Liver (tissue), 9 donors: ENCODE data around the gene TSPAN12. TPM values are rescaled to one million over a fixed set of nuclear protein-coding genes. Genes with fewer than 3 reads are reported as not detected.
"Not testable (repeated sequence)": the region's sequence is repeated elsewhere in the genome, so short reads cannot be mapped to it uniquely, and the experiment has no call there.

Source experiments
- DNase-seq: peaks from one replicate; pipeline ENCODE4 v3.0.0-alpha.2; 2017; ENCODE audit warnings: low spot score
- H3K27ac ChIP-seq, 2 donors: one replicate each; pipeline ENCODE4 v1.7.0; 2013; ENCODE audit warnings: inconsistent platforms in 2 of 2, low read length in 2 of 2, control low read depth in 1 of 2, low read depth in 1 of 2, mild to moderate bottlenecking in 1 of 2
- H3K27me3 ChIP-seq, 4 donors: one replicate each; pipeline versions ENCODE4 v1.6.1 to v1.7.0; 2013; ENCODE audit warnings: low read length in 3 of 4, inconsistent platforms in 1 of 4, mild to moderate bottlenecking in 1 of 4, moderate library complexity in 1 of 4; ENCODE audit not compliant: control insufficient read depth in 4 of 4, insufficient read depth in 4 of 4
- H3K36me3 ChIP-seq, 4 donors: one replicate each; pipeline versions ENCODE4 v1.6.1 to v1.7.0; 2013; ENCODE audit warnings: low read length in 3 of 4, mild to moderate bottlenecking in 3 of 4, low read depth in 1 of 4, moderate library complexity in 1 of 4; ENCODE audit not compliant: control insufficient read depth in 4 of 4, insufficient read depth in 3 of 4
- H3K4me1 ChIP-seq, 4 donors: one replicate each; pipeline versions ENCODE4 v1.6.1 to v1.7.0; 2013; ENCODE audit warnings: low read length in 3 of 4, mild to moderate bottlenecking in 3 of 4, moderate library complexity in 1 of 4; ENCODE audit not compliant: control insufficient read depth in 4 of 4, insufficient read depth in 4 of 4
- H3K4me3 ChIP-seq, 3 donors: one replicate each; pipeline versions ENCODE4 v1.6.1 to v1.7.0; 2013; ENCODE audit warnings: low read length in 3 of 3, control low read depth in 1 of 3, low read depth in 1 of 3, mild to moderate bottlenecking in 1 of 3
- H3K9ac ChIP-seq, 2 donors: one replicate each; pipeline ENCODE4 v1.7.0; 2013; ENCODE audit warnings: low read length in 2 of 2, mild to moderate bottlenecking in 2 of 2, moderate library complexity in 2 of 2, control low read depth in 1 of 2, low read depth in 1 of 2
- H3K9me3 ChIP-seq, 4 donors: one replicate each; pipeline versions ENCODE4 v1.6.1 to v1.7.0; 2013; ENCODE audit warnings: low read length in 3 of 4; ENCODE audit not compliant: control insufficient read depth in 4 of 4
- EGR1 ChIP-seq, 2 donors: IDR thresholded peaks; 2 replicates each; pipeline ENCODE4 v1.6.1; 2016 to 2018; ENCODE audit warnings: antibody characterized with exemption in 2 of 2, low read depth in 2 of 2
- GABPA ChIP-seq, 2 donors: IDR thresholded peaks in 1 of 2; conservative IDR thresholded peaks in 1 of 2; 2 replicates each; pipeline ENCODE4 v1.6.1; 2016; ENCODE audit warnings: antibody characterized with exemption in 2 of 2, mild to moderate bottlenecking in 1 of 2, moderate library complexity in 1 of 2
- HNF4A ChIP-seq, 2 donors: conservative IDR thresholded peaks; 2 replicates each; pipeline ENCODE4 v1.6.1; 2016; ENCODE audit warnings: antibody characterized with exemption in 2 of 2, mild to moderate bottlenecking in 2 of 2
- HNF4G ChIP-seq: IDR thresholded peaks from 2 replicates; pipeline ENCODE4 v1.6.1; 2016; ENCODE audit warnings: antibody characterized with exemption
- JUND ChIP-seq, 2 donors: IDR thresholded peaks; 2 replicates each; pipeline ENCODE4 v1.6.1; 2016; ENCODE audit warnings: antibody characterized with exemption in 2 of 2
- NR2F2 ChIP-seq: IDR thresholded peaks from 2 replicates; pipeline ENCODE4 v1.6.1; 2016; ENCODE audit warnings: antibody characterized with exemption
- RAD21 ChIP-seq, 2 donors: IDR thresholded peaks; 2 replicates each; pipeline ENCODE4 v1.6.1; 2016; ENCODE audit warnings: antibody characterized with exemption in 2 of 2, mild to moderate bottlenecking in 2 of 2
- SP1 ChIP-seq: IDR thresholded peaks from 2 replicates; pipeline ENCODE4 v1.6.1; 2018; ENCODE audit warnings: antibody characterized with exemption, mild to moderate bottlenecking
- TAF1 ChIP-seq: conservative IDR thresholded peaks from 2 replicates; pipeline ENCODE4 v1.6.1; 2016; ENCODE audit warnings: antibody characterized with exemption, mild to moderate bottlenecking
- WGBS: extraction: QIAGEN DNeasy Blood & Tissue Kit; methylation state at CpG from one replicate; pipeline ENCODE4 v1.1.7; 2013; 5-methylcytosine and 5-hydroxymethylcytosine counted together
- polyA plus RNA-seq, 2 donors: library from polyadenylated mRNA; stranded (reverse) in 1 of 2; unstranded in 1 of 2; fragments of 200-250 nt in 1 of 2; fragments of >200 nt in 1 of 2; fragmentation: Nextera tagmentation in 1 of 2; extraction: Ambion mirVana in 1 of 2; gene quantifications; one replicate each; pipeline versions ENCODE4 v1.2.1 to v1.2.3, GENCODE V29; 2013 to 2015
- total RNA-seq, 2 donors: library from RNA; depleted of rRNA; stranded (reverse); fragments of >200 nt; gene quantifications; one replicate each; pipeline ENCODE4 v1.2.3, GENCODE V29; 2014
- TF ChIP-seq, protein P1 (sequence below): IDR thresholded peaks from 2 replicates; pipeline ENCODE4 v1.6.1; 2016; ENCODE audit warnings: antibody characterized with exemption
- TF ChIP-seq, protein P2 (sequence below): fragments of 150-350 bp; IDR thresholded peaks from 2 replicates; pipeline ENCODE4 v1.5.1; 2017; ENCODE audit warnings: improper control_type of control experiment, low read depth, low read length; ENCODE audit not compliant: missing input control
- donor health status: healthy.
- donor health status: healthy.
- donor health status: healthy.
- donor health status: healthy.
- donor health status: healthy.

Gene TSPAN12
- total and polyA plus RNA-seq, 4 donors = 10.6 to 21.5 (median 14.9) TPM

DNA sequence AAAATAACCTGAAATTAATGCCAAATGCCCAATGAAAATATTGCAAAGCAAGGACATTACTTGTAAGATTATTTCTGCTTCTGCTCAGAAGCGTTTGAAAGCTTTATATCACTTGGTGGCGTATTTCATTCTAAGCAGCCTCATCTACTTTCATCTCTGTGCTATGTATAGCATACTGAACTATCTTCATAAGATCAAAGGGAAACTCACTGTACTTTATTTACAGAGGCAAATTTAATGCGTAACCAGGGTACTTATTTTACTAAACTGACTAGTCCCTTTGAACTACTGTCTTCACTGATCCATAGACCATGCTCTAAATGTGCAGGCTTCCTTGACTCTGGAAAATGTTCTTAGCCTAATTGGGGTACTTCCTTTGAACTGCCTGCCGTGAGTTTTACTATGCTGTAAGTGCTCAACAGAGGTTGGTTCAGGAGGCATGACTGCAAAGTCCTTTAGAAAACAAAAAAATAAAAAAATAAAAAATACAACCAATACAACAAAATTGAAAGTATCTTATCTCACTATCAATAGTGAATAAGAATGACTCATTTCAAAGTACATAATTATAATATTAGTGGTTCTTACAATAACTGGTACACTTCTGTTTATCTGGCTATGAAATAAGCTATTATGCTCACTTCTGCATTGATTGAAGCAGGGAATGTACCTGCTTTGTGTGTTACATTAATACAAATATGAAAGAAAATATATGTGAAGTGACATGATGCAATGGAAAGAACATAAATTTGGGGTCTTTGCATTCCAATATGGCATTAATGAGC lies 41.0 kb upstream of the TSPAN12 start:
- Histone ChIP-seq H3K9me3 (no peaks in the 10 kb centered on the region), H3K4me3 (no peak overlapping the region), H3K4me1 (no peaks in the 10 kb centered on the region), H3K36me3 (no peaks in the 10 kb centered on the region), H3K27me3 (peaks cover 0 to 3% (median 0%) of the 10 kb centered on the region in 4 donors), H3K9ac (no peak overlapping the region), H3K27ac (no peak overlapping the region)
- WGBS = 82% methylated on average over 4 of the region's 4 CpGs
- DNase-seq = no peak
- TF ChIP-seq NR2F2 (no peak), EGR1 (IDR thresholded peaks at IDR 0.05; ENCODE audit: low read depth in 2 of 2) (no peak), RAD21 (IDR thresholded peaks at IDR 0.05) (no peak), GABPA (IDR thresholded peaks at IDR 0.05 in 1 of 2, conservative IDR thresholded peaks at IDR 0.05 in 1 of 2) (no peak), TAF1 (no peak), HNF4A (conservative IDR thresholded peaks at IDR 0.05) (no peak)
- TF ChIP-seq, protein P1, sequence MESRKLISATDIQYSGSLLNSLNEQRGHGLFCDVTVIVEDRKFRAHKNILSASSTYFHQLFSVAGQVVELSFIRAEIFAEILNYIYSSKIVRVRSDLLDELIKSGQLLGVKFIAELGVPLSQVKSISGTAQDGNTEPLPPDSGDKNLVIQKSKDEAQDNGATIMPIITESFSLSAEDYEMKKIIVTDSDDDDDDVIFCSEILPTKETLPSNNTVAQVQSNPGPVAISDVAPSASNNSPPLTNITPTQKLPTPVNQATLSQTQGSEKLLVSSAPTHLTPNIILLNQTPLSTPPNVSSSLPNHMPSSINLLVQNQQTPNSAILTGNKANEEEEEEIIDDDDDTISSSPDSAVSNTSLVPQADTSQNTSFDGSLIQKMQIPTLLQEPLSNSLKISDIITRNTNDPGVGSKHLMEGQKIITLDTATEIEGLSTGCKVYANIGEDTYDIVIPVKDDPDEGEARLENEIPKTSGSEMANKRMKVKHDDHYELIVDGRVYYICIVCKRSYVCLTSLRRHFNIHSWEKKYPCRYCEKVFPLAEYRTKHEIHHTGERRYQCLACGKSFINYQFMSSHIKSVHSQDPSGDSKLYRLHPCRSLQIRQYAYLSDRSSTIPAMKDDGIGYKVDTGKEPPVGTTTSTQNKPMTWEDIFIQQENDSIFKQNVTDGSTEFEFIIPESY = no peak
- TF ChIP-seq, protein P2, sequence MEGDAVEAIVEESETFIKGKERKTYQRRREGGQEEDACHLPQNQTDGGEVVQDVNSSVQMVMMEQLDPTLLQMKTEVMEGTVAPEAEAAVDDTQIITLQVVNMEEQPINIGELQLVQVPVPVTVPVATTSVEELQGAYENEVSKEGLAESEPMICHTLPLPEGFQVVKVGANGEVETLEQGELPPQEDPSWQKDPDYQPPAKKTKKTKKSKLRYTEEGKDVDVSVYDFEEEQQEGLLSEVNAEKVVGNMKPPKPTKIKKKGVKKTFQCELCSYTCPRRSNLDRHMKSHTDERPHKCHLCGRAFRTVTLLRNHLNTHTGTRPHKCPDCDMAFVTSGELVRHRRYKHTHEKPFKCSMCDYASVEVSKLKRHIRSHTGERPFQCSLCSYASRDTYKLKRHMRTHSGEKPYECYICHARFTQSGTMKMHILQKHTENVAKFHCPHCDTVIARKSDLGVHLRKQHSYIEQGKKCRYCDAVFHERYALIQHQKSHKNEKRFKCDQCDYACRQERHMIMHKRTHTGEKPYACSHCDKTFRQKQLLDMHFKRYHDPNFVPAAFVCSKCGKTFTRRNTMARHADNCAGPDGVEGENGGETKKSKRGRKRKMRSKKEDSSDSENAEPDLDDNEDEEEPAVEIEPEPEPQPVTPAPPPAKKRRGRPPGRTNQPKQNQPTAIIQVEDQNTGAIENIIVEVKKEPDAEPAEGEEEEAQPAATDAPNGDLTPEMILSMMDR = no peak

DNA sequence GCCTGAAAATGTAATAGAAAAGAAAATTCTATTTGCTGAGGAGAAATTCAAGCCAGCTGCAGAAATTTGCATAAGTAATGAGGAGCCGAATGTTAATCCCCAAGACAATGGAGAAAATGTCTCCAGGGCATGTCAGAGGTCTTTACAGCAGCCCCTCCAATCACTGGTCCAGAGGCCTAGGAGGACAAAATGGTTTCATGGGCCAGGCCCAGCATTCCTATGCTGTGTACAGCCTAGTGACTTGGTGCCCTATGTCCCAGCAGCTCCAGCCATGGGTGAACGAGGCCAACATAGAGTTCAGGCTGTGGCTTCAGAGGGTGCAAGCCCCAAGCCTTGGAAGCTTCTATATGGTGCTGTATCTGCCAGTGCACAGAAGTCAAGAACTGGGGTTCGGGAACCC lies 37.3 kb upstream of the TSPAN12 start:
- H3K36me3 ChIP-seq, H3K4me3 ChIP-seq, H3K4me1 ChIP-seq, H3K9me3 ChIP-seq, H3K9ac ChIP-seq, H3K27me3 ChIP-seq, H3K27ac ChIP-seq, DNase-seq: not testable (repeated sequence)
- 88% methylated on average over 3 of the region's 3 CpGs for WGBS

DNA sequence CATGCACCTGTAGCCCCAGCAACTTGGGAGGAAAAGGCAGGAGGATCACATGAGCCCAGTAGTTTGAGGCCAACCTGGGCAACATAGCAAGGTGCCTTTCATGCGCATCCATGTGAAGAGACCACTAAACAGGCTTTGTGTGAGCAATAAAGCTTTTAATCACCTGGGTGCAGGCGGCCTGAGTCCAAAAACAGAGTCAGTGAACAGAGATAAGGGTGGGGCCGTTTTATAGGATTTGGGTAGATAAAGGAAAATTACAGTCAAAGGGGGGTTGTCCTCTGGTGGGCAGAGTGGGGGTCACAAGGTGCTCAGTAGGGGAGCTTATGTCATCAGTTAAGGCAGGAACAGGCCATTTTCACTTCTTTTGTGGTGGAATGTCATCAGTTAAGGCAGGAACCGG lies 27.7 kb upstream of the TSPAN12 start:
- H3K27me3 ChIP-seq, H3K27ac ChIP-seq, H3K36me3 ChIP-seq, DNase-seq, H3K9ac ChIP-seq, H3K9me3 ChIP-seq, H3K4me1 ChIP-seq, H3K4me3 ChIP-seq: not testable (repeated sequence)
- WGBS = 84% methylated on average over 4 of the region's 4 CpGs

DNA sequence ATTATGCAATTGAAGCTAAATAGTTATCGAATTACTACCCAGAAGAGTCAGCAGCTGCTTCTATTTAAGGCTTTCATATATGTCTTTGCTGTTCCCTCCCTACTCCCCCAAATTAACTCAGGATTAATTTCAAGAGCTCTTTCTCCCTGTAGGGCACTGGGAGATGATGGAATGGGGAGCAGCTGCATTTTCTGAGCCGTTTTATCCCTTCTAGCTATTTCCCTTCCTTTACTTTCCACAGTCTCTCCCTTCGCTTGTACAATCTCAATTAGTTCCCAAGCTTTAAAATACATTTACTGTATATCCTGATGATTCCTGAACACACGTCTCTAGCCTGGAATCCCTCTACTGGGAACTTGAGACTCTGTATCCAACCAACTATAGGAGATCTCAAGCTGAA lies 19.8 kb upstream of the TSPAN12 start:
- Histone ChIP-seq H3K4me1 (no peaks in the 10 kb centered on the region), H3K36me3 (no peaks in the 10 kb centered on the region), H3K9ac (no peak overlapping the region), H3K4me3 (no peak overlapping the region), H3K27me3 (no peaks in the 10 kb centered on the region), H3K9me3 (no peaks in the 10 kb centered on the region), H3K27ac (no peak overlapping the region)
- TF ChIP-seq EGR1 (IDR thresholded peaks at IDR 0.05; ENCODE audit: low read depth in 2 of 2) (no peak), HNF4G (no peak), SP1 (no peak), JUND (IDR thresholded peaks at IDR 0.05) (no peak)
- WGBS = 87% methylated on average over 4 of the region's 4 CpGs
- DNase-seq = no peak
